Stimulated activated CD4-positive, alpha-beta T cell treated with anti-CD3 and anti-CD28 coated beads, Interleukin-4, amount 100 ng/mL, for 1 hour (primary cell): Measurements from ENCODE around the gene FBXL3.
"Not testable (repeated sequence)": the region's sequence is repeated elsewhere in the genome, so short reads cannot be mapped to it uniquely, and the experiment has no call there.

Source experiments
- DNase-seq: peaks from one replicate; pipeline ENCODE4 v3.0.0-alpha.2; 2020

Gene FBXL3

GRCh38 chr13:77022341-77022740, 4.6 kb downstream of the FBXL3 start:
- no peak for DNase-seq

- no peak for DNase-seq
These were observed 7.2 kb downstream of the FBXL3 start for GRCh38 chr13:77019756-77020155.

GRCh38 chr13:77016888-77017623, 9.9 kb downstream of the FBXL3 start:
- DNase-seq = no peak

GRCh38 chr13:77016251-77016812, 10.6 kb downstream of the FBXL3 start:
- DNase-seq = no peak

GRCh38 chr13:77014906-77015685, 11.9 kb downstream of the FBXL3 start:
- DNase-seq = no peak

GRCh38 chr13:77013853-77014542, 13.0 kb downstream of the FBXL3 start:
- DNase-seq = no peak

- DNase-seq = not testable (repeated sequence)
These were observed 17.2 kb downstream of the FBXL3 start for GRCh38 chr13:77009719-77010118.

- no peak for DNase-seq
These were observed 17.9 kb downstream of the FBXL3 start for GRCh38 chr13:77009011-77009410.

- DNase-seq = not testable (repeated sequence)
These were observed 18.6 kb downstream of the FBXL3 start for GRCh38 chr13:77008337-77008736.

- no peak for DNase-seq
These were observed 24.3 kb downstream of the FBXL3 start for GRCh38 chr13:77002590-77003190.

GRCh38 chr13:77001963-77002587, 24.9 kb downstream of the FBXL3 start:
- DNase-seq = no peak

GRCh38 chr13:77001540-77001939, 25.4 kb downstream of the FBXL3 start:
- DNase-seq = no peak

GRCh38 chr13:77000475-77000874, 26.5 kb downstream of the FBXL3 start:
- no peak for DNase-seq

- no peak for DNase-seq
These were observed 32.7 kb downstream of the FBXL3 start for GRCh38 chr13:76994281-76994680.

- no peak for DNase-seq
These were observed 33.5 kb downstream of the FBXL3 start for GRCh38 chr13:76993473-76993872.

GRCh38 chr13:76993021-76993420, 33.9 kb downstream of the FBXL3 start:
- DNase-seq = no peak

- peak; percentile 5 for DNase-seq
These were observed 34.4 kb downstream of the FBXL3 start for GRCh38 chr13:76992548-76993001.

- peak; percentile 93 for DNase-seq
These were observed 35.0 kb downstream of the FBXL3 start, which contains the start of gene CLN5 for GRCh38 chr13:76991796-76992547. CLN5 (plus strand) TSS chr13:76992081; CDS start chr13:76992099, 18 bp downstream.

- DNase-seq = peak; percentile 54
These were observed 35.5 kb downstream of the FBXL3 start for GRCh38 chr13:76991432-76991795.

- no peak for DNase-seq
These were observed 43.3 kb downstream of the FBXL3 start for GRCh38 chr13:76983676-76984075.

- DNase-seq = no peak
These were observed 44.9 kb downstream of the FBXL3 start for GRCh38 chr13:76982061-76982460.
